H1 (cell line): ENCODE data around the gene CUX1. TPM values are rescaled to one million over a fixed set of nuclear protein-coding genes. Genes with fewer than 3 reads are reported as not detected.

ENCODE experiments used
- CTCF ChIA-PET: fragments of 300-600 bp; sonication (Branson Sonifier 250); formaldehyde crosslinking; loops from one replicate; lab custom pipeline; 2021; ENCODE audit not compliant: partially characterized antibody; lab: Charles Lee
- POLR2A ChIA-PET: fragments of 300-600 bp; sonication (Branson Sonifier 250); formaldehyde crosslinking; loops from one replicate; lab custom pipeline; 2021; ENCODE audit warnings: inconsistent platforms; ENCODE audit not compliant: partially characterized antibody; lab: Charles Lee
- DNase-seq, 2 experiments: peaks; one replicate each; pipeline versions ENCODE4 v3.0.0 to v3.0.0-alpha.2; 2010 to 2022; ENCODE audit warnings: low spot score in 2 of 2, low read depth in 1 of 2, mixed read lengths in 1 of 2
- FAIRE-seq: peaks from 2 replicates; lab custom pipeline; 2011; peaks lifted over from hg19 to GRCh38; lab: Jason Lieb, UNC
- H2AFZ ChIP-seq: 2 replicates; pipeline ENCODE4 v1.8.1; 2012; ENCODE audit warnings: low read length, inconsistent platforms
- H2AK5ac ChIP-seq: 2 replicates; pipeline ENCODE4 v1.6.1; 2013; ENCODE audit warnings: low read depth, low read length
- H2BK120ac ChIP-seq: replicated peaks from 2 replicates; pipeline ENCODE3; 2013; ENCODE audit warnings: low read depth, low read length, inconsistent platforms
- H2BK12ac ChIP-seq: 2 replicates; pipeline ENCODE4 v1.6.1; 2013; ENCODE audit warnings: low read depth, low read length
- H2BK15ac ChIP-seq: 2 replicates; pipeline ENCODE4 v1.6.1; 2013; ENCODE audit warnings: low read length
- H2BK20ac ChIP-seq: 2 replicates; pipeline ENCODE4 v1.6.1; 2013; ENCODE audit warnings: low read length
- H2BK5ac ChIP-seq: 2 replicates; pipeline ENCODE4 v1.6.1; 2013; ENCODE audit warnings: low read depth, low read length
- H3K14ac ChIP-seq: 2 replicates; pipeline ENCODE4 v1.6.1; 2013; ENCODE audit warnings: inconsistent platforms; ENCODE audit not compliant: insufficient read length
- H3K18ac ChIP-seq: 2 replicates; pipeline ENCODE4 v1.6.1; 2013; ENCODE audit warnings: low read length; ENCODE audit errors: extremely low read depth
- H3K23ac ChIP-seq: 2 replicates; pipeline ENCODE4 v1.6.1; 2013; ENCODE audit warnings: inconsistent platforms; ENCODE audit not compliant: insufficient read length
- H3K23me2 ChIP-seq: 2 replicates; pipeline ENCODE4 v1.6.1; 2013; ENCODE audit warnings: low read depth, low read length
- H3K27ac ChIP-seq: 2 replicates; pipeline ENCODE4 v1.6.1; 2011; ENCODE audit warnings: low read depth, low read length, inconsistent platforms
- H3K27me3 ChIP-seq, 4 experiments: replicated peaks in 1 of 4; 1 replicate in 1 of 4; 2 replicates in 3 of 4; pipeline versions ENCODE4 v1.6.1 to v1.8.1; 2011 to 2013; ENCODE audit warnings: low read length in 3 of 4, mild to moderate bottlenecking in 3 of 4, inconsistent platforms in 2 of 4, mixed read lengths in 2 of 4, moderate library complexity in 1 of 4; ENCODE audit not compliant: control insufficient read depth in 3 of 4, insufficient read depth in 3 of 4; ENCODE audit errors: extremely low read depth in 1 of 4
- H3K36me3 ChIP-seq, 4 experiments: 2 replicates each; pipeline versions ENCODE4 v1.6.1 to v1.8.1; 2011 to 2013; ENCODE audit warnings: mild to moderate bottlenecking in 4 of 4, low read length in 3 of 4, moderate library complexity in 2 of 4, control low read depth in 1 of 4, inconsistent platforms in 1 of 4; ENCODE audit not compliant: insufficient read depth in 4 of 4, control insufficient read depth in 2 of 4
- H3K4ac ChIP-seq: replicated peaks from 2 replicates; pipeline ENCODE3; 2013; ENCODE audit warnings: low read length, low read depth, mixed read lengths, inconsistent platforms; ENCODE audit not compliant: insufficient read length
- H3K4me1 ChIP-seq, 4 experiments: replicated peaks in 1 of 4; 1 replicate in 1 of 4; 2 replicates in 3 of 4; pipeline versions ENCODE4 v1.6.1 to v1.8.1; 2011 to 2013; ENCODE audit warnings: low read length in 3 of 4, inconsistent platforms in 2 of 4, mixed read lengths in 1 of 4; ENCODE audit not compliant: insufficient read depth in 4 of 4, control insufficient read depth in 3 of 4
- H3K4me2 ChIP-seq, 2 experiments: 2 replicates each; pipeline versions ENCODE4 v1.6.1 to v1.8.1; 2011 to 2013; ENCODE audit warnings: low read depth in 2 of 2, low read length in 2 of 2, control low read depth in 1 of 2, inconsistent platforms in 1 of 2, mild to moderate bottlenecking in 1 of 2; ENCODE audit not compliant: insufficient read depth in 1 of 2
- H3K4me3 ChIP-seq, 4 experiments: fragments of 200-600, 300-600 bp in 1 of 4; sonication (generic), shearing (Covaris generic), sonication (Bioruptor Twin) in 1 of 4; 2 replicates each; pipeline versions ENCODE4 v1.5.1 to v1.8.1; 2011 to 2016; ENCODE audit warnings: low read length in 4 of 4, low read depth in 3 of 4, control low read depth in 2 of 4, inconsistent platforms in 2 of 4, mild to moderate bottlenecking in 2 of 4, mixed read lengths in 1 of 4, moderate library complexity in 1 of 4; ENCODE audit not compliant: insufficient read depth in 2 of 4; ENCODE audit errors: extremely low read depth in 1 of 4
- H3K56ac ChIP-seq: replicated peaks from 2 replicates; pipeline ENCODE3; 2013; ENCODE audit warnings: low read depth, mild to moderate bottlenecking, mixed read lengths, low read length, inconsistent platforms; ENCODE audit not compliant: insufficient read length
- H3K79me1 ChIP-seq: 2 replicates; pipeline ENCODE4 v1.6.1; 2013; ENCODE audit warnings: low read depth, low read length, control low read depth
- H3K79me2 ChIP-seq, 2 experiments: 2 replicates each; pipeline versions ENCODE4 v1.6.1 to v1.8.1; 2012 to 2013; ENCODE audit warnings: low read length in 2 of 2, mild to moderate bottlenecking in 2 of 2, inconsistent platforms in 1 of 2; ENCODE audit not compliant: insufficient read depth in 2 of 2, control insufficient read depth in 1 of 2
- H3K9ac ChIP-seq, 4 experiments: replicated peaks in 1 of 4; 1 replicate in 1 of 4; 2 replicates in 3 of 4; pipeline versions ENCODE4 v1.6.1 to v1.8.1; 2011 to 2013; ENCODE audit warnings: low read depth in 3 of 4, low read length in 3 of 4, control low read depth in 2 of 4, mild to moderate bottlenecking in 2 of 4, moderate library complexity in 2 of 4, inconsistent platforms in 1 of 4; ENCODE audit errors: extremely low read depth in 1 of 4
- H3K9me3 ChIP-seq, 2 experiments: 2 replicates each; pipeline versions ENCODE4 v1.6.1 to v1.8.1; 2012 to 2013; ENCODE audit warnings: mild to moderate bottlenecking in 2 of 2, moderate library complexity in 2 of 2, control low read depth in 1 of 2, inconsistent platforms in 1 of 2, low read depth in 1 of 2, low read length in 1 of 2, mixed read lengths in 1 of 2; ENCODE audit not compliant: insufficient read depth in 2 of 2
- H4K20me1 ChIP-seq, 2 experiments: replicated peaks in 1 of 2; 2 replicates each; pipeline versions ENCODE3 to v1.8.1; 2011 to 2013; ENCODE audit warnings: inconsistent platforms in 2 of 2, low read length in 2 of 2, mild to moderate bottlenecking in 1 of 2; ENCODE audit not compliant: insufficient read depth in 2 of 2, control insufficient read depth in 1 of 2
- H4K5ac ChIP-seq: 2 replicates; pipeline ENCODE4 v1.6.1; 2013; ENCODE audit warnings: low read length, low read depth, mixed read lengths, inconsistent platforms; ENCODE audit not compliant: insufficient read length
- H4K8ac ChIP-seq: 2 replicates; pipeline ENCODE4 v1.8.0; 2013; ENCODE audit warnings: mild to moderate bottlenecking, moderate library complexity, low read length, inconsistent platforms; ENCODE audit not compliant: insufficient read depth; ENCODE audit errors: extremely low read depth
- H4K91ac ChIP-seq: replicated peaks from 2 replicates; pipeline ENCODE3; 2013; ENCODE audit warnings: low read length, mixed read lengths, inconsistent platforms; ENCODE audit not compliant: insufficient read length
- CBX5 ChIP-seq: fragments of 300-800, 300-1000 bp; sonication (generic); IDR thresholded peaks from 2 replicates; pipeline ENCODE4 v1.7.1; 2016; ENCODE audit warnings: antibody characterized with exemption, low read length, low read depth
- CREB1 ChIP-seq: IDR thresholded peaks from 2 replicates; pipeline ENCODE4 v1.6.1; 2012; ENCODE audit warnings: inconsistent platforms
- GTF2F1 ChIP-seq: IDR thresholded peaks from 2 replicates; pipeline ENCODE4 v1.6.1; 2012; ENCODE audit warnings: low read depth, low read length, improper control_type of control experiment, borderline replicate concordance
- JUN ChIP-seq: IDR thresholded peaks from 2 replicates; pipeline ENCODE4 v1.6.1; 2011; ENCODE audit warnings: low read depth, mild to moderate bottlenecking, improper control_type of control experiment, low read length
- KDM5A ChIP-seq: fragments of 200-600 bp; IDR thresholded peaks from 2 replicates; pipeline ENCODE4 v1.7.1; 2012; ENCODE audit warnings: mild to moderate bottlenecking, low read length, inconsistent platforms, mixed read lengths
- NANOG ChIP-seq: IDR thresholded peaks from 2 replicates; pipeline ENCODE4 v1.6.1; 2011; ENCODE audit warnings: low read length, low read depth, mild to moderate bottlenecking, inconsistent platforms; ENCODE audit not compliant: insufficient read depth, poor library complexity, severe bottlenecking
- PHF8 ChIP-seq: fragments of 200-600 bp; sonication (generic); conservative IDR thresholded peaks from 2 replicates; pipeline ENCODE4 v1.7.1; 2012; ENCODE audit warnings: low read depth, mild to moderate bottlenecking, inconsistent platforms, low read length, moderate library complexity
- POLR2AphosphoS5 ChIP-seq: IDR thresholded peaks from 2 replicates; pipeline ENCODE4 v1.6.1; 2011; ENCODE audit warnings: low read depth, low read length
- SAP30 ChIP-seq: fragments of 300-600 bp; sonication (generic); IDR thresholded peaks from 2 replicates; pipeline ENCODE4 v1.7.1; 2012; ENCODE audit warnings: low read length, moderate library complexity, mild to moderate bottlenecking, inconsistent platforms; ENCODE audit not compliant: insufficient read depth, insufficient replicate concordance
- SIRT6 ChIP-seq: IDR thresholded peaks from one replicate; pipeline ENCODE4 v1.7.1; 2012; ENCODE audit warnings: low read length, inconsistent platforms
- SIX5 ChIP-seq: IDR thresholded peaks from 2 replicates; pipeline ENCODE4 v1.6.1; 2011; ENCODE audit warnings: mild to moderate bottlenecking, low read depth, low read length
- SP1 ChIP-seq: IDR thresholded peaks from 2 replicates; pipeline ENCODE4 v1.6.1; 2011; ENCODE audit warnings: low read depth, low read length
- TEAD4 ChIP-seq: IDR thresholded peaks from 2 replicates; pipeline ENCODE4 v1.6.1; 2012; ENCODE audit warnings: low read depth, low read length, inconsistent platforms, mixed read lengths
- WGBS, 2 experiments: shearing (Covaris generic) in 1 of 2; methylation state at CpG; one replicate each; pipeline versions ENCODE4 v1.1.6 to v1.1.7; 2013 to 2015; ENCODE audit warnings: low lambda C conversion rate in 2 of 2, mixed read lengths in 2 of 2, inconsistent platforms in 1 of 2, low coverage in 1 of 2, missing lambda C conversion rate in 1 of 2; ENCODE audit not compliant: insufficient replicate concordance in 2 of 2, insufficient coverage in 1 of 2, insufficient read length in 1 of 2; ENCODE audit errors: extremely low coverage in 1 of 2, missing lambda C conversion rate in 1 of 2; 5-methylcytosine and 5-hydroxymethylcytosine counted together
- polyA plus RNA-seq, 7 experiments: library from polyadenylated mRNA; depleted of rRNA in 3 of 7; stranded (reverse) in 5 of 7; unstranded in 2 of 7; fragments of >200 nt in 5 of 7; fragments of 200-250 nt in 2 of 7; gene quantifications; 1 replicate in 5 of 7; 2 replicates in 1 of 7; 4 replicates in 1 of 7; pipeline versions ENCODE4 v1.2.1 to v1.2.3, GENCODE V29; 2011 to 2013; ENCODE audit warnings: missing spikeins in 2 of 7, mixed read lengths in 2 of 7
- total RNA-seq: library from RNA; stranded (reverse); fragmentation: NEBNext Ultra II Directional; extraction: Animal tissue kit (Norgen Biotek cat#: 25700); gene quantifications from 2 replicates; pipeline ENCODE4 v1.2.1, GENCODE V29; 2021
- TF ChIP-seq, protein P1 (sequence below): IDR thresholded peaks from 2 replicates; pipeline ENCODE4 v1.6.1; 2011; ENCODE audit warnings: low read length, improper control_type of control experiment

CUX1 gene
- total and polyA plus RNA-seq, 2 of the 8 experiments (the other 6 are each of a cell fraction or from before 2014, with no cell fraction given) = 21.6 to 65.9 TPM

DNA sequence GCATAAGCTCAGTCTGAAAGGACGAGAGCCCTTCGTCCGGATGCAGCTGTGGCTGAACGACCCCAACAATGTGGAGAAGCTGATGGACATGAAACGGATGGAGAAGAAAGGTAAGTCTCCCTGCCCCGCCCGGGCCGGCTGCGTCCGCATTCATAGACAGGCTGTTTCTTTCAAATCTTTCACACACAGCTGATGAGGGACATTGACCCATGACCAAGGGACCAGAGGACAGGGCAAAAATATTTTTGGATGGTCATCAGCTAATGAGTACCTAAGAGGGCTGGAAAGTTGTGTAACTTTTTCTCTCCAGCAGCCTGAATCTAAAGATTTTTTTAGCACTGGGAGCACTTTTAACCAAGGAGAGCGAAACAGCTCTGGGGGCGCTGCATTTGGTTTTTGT, 416.7 kb downstream of the CUX1 start:
- Histone ChIP-seq H3K36me3 (peaks cover 3 to 15% (median 4%) of the 10 kb centered on the region in 4 experiments; a peak in 6 of 8 replicates), H2BK12ac (no peak overlapping the region), H3K14ac (no peak overlapping the region), H3K79me1 (no peaks in the 10 kb centered on the region), H3K4me2 (no peak overlapping the region), H3K4me3 (no peak overlapping the region), H2AFZ (no peak overlapping the region), H3K23ac (no peak overlapping the region), H4K20me1 (no peaks in the 10 kb centered on the region), H3K27me3 (no peaks in the 10 kb centered on the region), H3K4ac (no peak overlapping the region), H2AK5ac (no peak overlapping the region), H2BK20ac (no peak overlapping the region), H3K4me1 (no peaks in the 10 kb centered on the region; a peak in 1 of 7 replicates), H4K91ac (no peak overlapping the region), H3K9ac (no peak overlapping the region), H3K27ac (no peak overlapping the region), H3K23me2 (no peaks in the 10 kb centered on the region), H4K8ac (no peak overlapping the region), H3K79me2 (no peaks in the 10 kb centered on the region), H3K18ac (no peak overlapping the region), H2BK5ac (no peak overlapping the region), H3K9me3 (no peaks in the 10 kb centered on the region), H4K5ac (no peak overlapping the region), H2BK15ac (no peak overlapping the region), H2BK120ac (no peak overlapping the region), H3K56ac (no peak overlapping the region)
- ChIA-PET POLR2A (no interaction called here), CTCF (interaction anchor here (0.6 to 4.2 kb wide), 4 partner anchors 14 to 657 kb away, joined by 3 to 26 read pairs (median 11); no protein-coding TSS in a partner anchor)
- TF ChIP-seq SIX5 = no peak
- TF ChIP-seq POLR2AphosphoS5 = no peak
- no peak for TF ChIP-seq KDM5A
- no peak for TF ChIP-seq JUN
- TF ChIP-seq GTF2F1 = no peak
- TF ChIP-seq NANOG = no peak
- no peak for TF ChIP-seq SP1
- no peak for TF ChIP-seq TEAD4
- no peak for TF ChIP-seq SAP30
- TF ChIP-seq PHF8 = no peak
- no peak for TF ChIP-seq CREB1
- TF ChIP-seq, protein P1, sequence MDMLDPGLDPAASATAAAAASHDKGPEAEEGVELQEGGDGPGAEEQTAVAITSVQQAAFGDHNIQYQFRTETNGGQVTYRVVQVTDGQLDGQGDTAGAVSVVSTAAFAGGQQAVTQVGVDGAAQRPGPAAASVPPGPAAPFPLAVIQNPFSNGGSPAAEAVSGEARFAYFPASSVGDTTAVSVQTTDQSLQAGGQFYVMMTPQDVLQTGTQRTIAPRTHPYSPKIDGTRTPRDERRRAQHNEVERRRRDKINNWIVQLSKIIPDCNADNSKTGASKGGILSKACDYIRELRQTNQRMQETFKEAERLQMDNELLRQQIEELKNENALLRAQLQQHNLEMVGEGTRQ = no peak
- TF ChIP-seq CBX5 = no peak
- no peak for TF ChIP-seq SIRT6
- no peak for DNase-seq
- 91% methylated on average over 12 of the region's 12 CpGs; no CpG with 5 or more reads in 1 of the 2 experiments for WGBS, 2 experiments
- FAIRE-seq = no peak
